Sciatic nerve (tissue), 2 donors: Measurements from ENCODE around the gene TRAPPC14. TPM values are rescaled to one million over a fixed set of nuclear protein-coding genes. Genes with fewer than 3 reads are reported as not detected.
"Not testable (repeated sequence)": the region's sequence is repeated elsewhere in the genome, so short reads cannot be mapped to it uniquely, and the experiment has no call there.

Experiments used
- ATAC-seq: fragments of 200-7000 bp; cut with Tn5 transposase; one replicate; pipeline ENCODE4 v1.9.1; 2020; ENCODE audit warnings: mild to moderate bottlenecking, moderate library complexity
- DNase-seq: peaks from one replicate; pipeline ENCODE4 v3.0.0-alpha.2; 2020; ENCODE audit warnings: low spot score
- intact Hi-C: fragments of 100-400 bp; cut with DNase I; formaldehyde crosslinking; loops from one replicate; pipeline ENCODE4 v1.14.2; 2022
- total RNA-seq: library from RNA; stranded (reverse); fragmentation: NEBNext Ultra II Directional; extraction: Animal tissue kit (Norgen Biotek cat#: 25700); gene quantifications from one replicate; pipeline ENCODE4 v1.2.1, GENCODE V29; 2021
- donor health status: DM: no; HTN: no; CAD: no.
- donor health status: DM: no; HTN: no; CAD: no.

TRAPPC14 gene
- total RNA-seq, 1 donor from 2014 or later, result 15.4 TPM

GRCh38 chr7:100130608-100131453 lies 27.7 kb downstream of the TRAPPC14 start:
- intact Hi-C loops, result loop anchor here (10.0 kb wide), 1 partner anchor 74 kb away; no protein-coding TSS in a partner anchor
- peak; percentile 90 for DNase-seq
- ATAC-seq, result no peak

DNA sequence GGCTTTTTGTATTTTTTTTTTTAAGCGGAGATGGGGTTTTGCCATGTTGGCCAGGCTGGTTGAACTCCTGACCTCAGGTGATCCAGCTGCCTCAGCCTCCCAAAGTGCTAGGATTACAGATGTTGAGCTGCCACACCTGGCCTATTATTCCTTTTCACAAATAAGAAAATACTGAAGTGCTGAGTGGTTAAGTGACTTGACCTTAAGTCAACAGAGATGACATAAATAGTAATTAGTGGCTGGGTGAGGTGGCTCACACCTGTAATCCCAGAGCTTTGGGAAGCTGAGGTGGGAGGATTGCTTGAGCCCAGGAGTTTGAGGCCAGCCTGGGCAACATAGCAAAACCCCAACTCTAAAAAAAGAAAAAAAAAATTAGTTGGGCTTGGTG lies 28.3 kb downstream of the TRAPPC14 start:
- intact Hi-C loops, result loop anchor here (10.0 kb wide), 1 partner anchor 75 kb away; no protein-coding TSS in a partner anchor
- not testable (repeated sequence) for DNase-seq, ATAC-seq

GRCh38 chr7:100128637-100128963 lies 29.9 kb downstream of the TRAPPC14 start:
- intact Hi-C loops, result no loop called here
- ATAC-seq (no peak), DNase-seq (no peak)

GRCh38 chr7:100127866-100128636 lies 30.5 kb downstream of the TRAPPC14 start:
- DNase-seq, result no peak
- ATAC-seq, result no peak
- intact Hi-C loops, result no loop called here

DNA sequence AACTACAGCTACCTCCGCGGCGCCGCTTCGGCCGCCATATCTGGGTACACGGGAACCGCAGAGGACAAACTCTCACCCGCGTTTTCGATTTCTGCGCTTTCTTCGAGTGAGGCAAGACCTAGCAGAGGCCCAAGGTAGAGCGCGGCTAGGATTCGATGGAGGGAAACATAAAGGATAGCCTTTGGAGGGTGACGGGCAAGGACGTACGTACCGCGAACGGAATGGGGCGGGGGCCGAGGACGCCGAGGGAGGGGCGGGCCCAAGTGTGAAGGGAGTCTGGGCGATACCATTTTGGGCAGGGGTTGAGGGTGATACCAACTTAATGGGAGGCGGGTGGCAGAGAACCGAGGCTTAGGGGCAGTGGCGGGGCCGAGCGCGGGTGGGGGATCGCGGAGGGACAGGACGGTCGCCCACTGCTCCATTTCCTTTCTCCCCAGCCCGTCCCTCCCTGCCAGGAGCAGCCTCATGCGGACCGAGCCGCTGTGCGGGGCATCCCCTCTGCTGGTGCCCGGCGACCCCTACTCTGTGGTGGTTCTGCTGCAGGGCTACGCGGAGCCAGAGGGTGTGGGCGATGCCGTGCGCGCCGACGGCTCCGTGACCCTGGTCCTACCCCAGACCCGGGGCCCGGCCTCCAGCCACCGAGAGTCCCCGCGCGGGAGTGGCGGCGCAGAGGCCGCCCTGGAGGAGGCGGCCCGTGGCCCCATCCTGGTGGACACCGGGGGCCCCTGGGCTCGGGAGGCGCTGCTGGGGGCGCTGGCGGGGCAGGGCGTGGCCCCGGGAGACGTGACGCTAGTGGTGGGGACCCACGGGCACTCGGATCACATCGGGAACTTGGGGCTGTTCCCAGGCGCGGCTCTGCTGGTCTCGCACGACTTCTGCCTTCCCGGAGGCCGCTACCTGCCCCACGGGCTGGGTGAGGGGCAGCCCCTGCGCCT lies 31.3 kb downstream of the TRAPPC14 start, which contains the start of gene MBLAC1:
TSS of gene MBLAC1 (plus strand) at position 37 of the 935 bp plus-strand sequence. CDS start at position 466, 429 bp downstream.
- intact Hi-C loops, result no loop called here
- peak; percentile 95 for ATAC-seq
- peak; percentile 93 for DNase-seq

- peak; percentile 49 for ATAC-seq
- intact Hi-C loops, result no loop called here
- DNase-seq, result no peak
Measured at GRCh38 chr7:100126239-100126930, 32.1 kb downstream of the TRAPPC14 start.

GRCh38 chr7:100124301-100125230 lies 34.0 kb downstream of the TRAPPC14 start:
- intact Hi-C loops, result no loop called here
- no peak for DNase-seq
- ATAC-seq, result no peak

DNA sequence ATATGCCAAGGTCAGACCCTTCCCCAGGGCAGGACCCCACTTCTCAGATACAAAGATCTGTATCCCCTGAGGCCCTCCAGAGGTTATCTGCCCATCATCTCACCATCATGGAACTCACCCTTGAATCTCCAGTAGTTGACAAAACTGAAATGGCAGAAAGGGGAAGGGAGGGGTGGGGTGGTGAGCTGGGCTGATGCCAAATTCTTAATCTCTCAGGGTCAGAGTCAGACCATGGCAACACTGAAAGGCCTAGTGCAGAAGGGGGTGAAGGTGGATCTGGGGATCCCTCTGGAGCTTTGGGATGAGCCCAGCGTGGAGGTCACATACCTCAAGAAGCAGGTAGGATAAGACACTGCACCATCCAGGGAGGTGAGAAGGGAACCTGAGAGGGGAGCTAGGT lies 36.0 kb downstream of the TRAPPC14 start:
- no peak for DNase-seq
- ATAC-seq, result no peak
- intact Hi-C loops, result no loop called here

GRCh38 chr7:100122067-100122466 lies 36.5 kb downstream of the TRAPPC14 start:
- DNase-seq (no peak), ATAC-seq (no peak)
- intact Hi-C loops, result no loop called here

- ATAC-seq (no peak), DNase-seq (no peak)
- intact Hi-C loops, result no loop called here
Measured at GRCh38 chr7:100120733-100121036, 37.8 kb downstream of the TRAPPC14 start.

DNA sequence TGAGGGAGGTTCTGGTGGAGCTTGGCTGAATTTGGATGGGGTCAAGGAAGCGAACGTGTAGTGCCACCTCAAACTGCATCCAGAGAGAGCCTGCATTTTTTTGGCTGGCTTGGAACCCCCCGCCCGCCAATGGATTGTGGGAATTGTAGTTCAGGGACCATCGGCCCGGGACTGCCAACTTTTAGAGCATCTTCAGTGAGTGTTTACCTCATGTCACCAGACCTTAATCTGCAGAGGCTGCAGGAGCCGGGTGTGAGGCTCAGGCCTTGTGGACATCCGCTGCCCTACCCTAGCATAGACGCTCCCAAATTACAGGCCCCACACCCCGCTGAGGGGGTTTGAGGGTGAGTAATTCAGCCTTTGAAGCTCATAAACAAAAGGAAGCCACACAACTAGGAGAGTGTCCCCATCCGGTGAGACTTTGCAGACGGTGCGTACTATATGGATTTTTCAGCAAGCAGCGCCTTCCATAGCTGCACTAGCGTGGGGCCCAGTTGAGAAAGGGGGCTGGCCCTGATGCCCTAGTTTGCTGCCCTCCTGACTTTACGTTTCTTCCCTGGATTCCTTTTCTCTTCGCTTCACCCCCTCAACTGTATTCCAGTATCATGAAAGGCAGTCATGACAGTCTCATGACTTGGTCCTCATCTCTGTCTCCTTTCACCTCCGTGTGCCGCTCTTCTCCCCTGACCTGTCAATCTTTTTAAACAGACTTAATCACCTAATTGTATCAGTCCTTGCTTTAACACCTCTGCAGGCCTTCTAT lies 38.4 kb downstream of the TRAPPC14 start:
- intact Hi-C loops, result no loop called here
- DNase-seq (peak; percentile 79), ATAC-seq (peak; percentile 86)

- intact Hi-C loops, result no loop called here
- peak; percentile 96 for ATAC-seq
- DNase-seq, result peak; percentile 98
Measured at GRCh38 chr7:100119072-100119969, 39.2 kb downstream of the TRAPPC14 start, which contains the start of the genes CNPY4 and TAF6. Gene CNPY4 (plus strand): TSS chr7:100119634. CDS start chr7:100119745, 111 bp downstream. Gene TAF6 (minus strand): TSS chr7:100119358. CDS start chr7:100114209, 5,149 bp downstream.

- no peak for DNase-seq
- intact Hi-C loops, result no loop called here
- no peak for ATAC-seq
Measured at GRCh38 chr7:100118388-100119071, 40.0 kb downstream of the TRAPPC14 start.

DNA sequence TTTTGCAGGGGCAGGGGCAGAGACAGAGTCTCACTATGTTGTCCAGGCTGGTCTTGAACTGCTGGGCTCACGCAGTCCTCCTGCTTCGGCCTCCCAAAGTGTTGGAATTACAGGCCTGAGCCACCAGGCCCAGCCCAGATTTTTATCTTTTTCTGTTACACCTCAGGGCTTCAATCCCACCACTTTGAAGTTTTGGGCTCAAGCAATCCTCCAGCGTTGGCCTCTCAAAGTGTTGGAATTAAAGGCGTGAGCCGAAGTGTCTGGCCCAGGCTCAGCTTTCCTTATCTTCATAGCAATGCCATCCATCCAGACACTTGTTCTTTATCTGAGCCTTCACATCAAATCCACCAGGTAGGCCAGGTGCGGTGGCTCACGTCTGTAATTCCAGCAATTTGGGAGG lies 43.5 kb downstream of the TRAPPC14 start:
- DNase-seq (no peak), ATAC-seq (no peak)
- intact Hi-C loops, result no loop called here

DNA sequence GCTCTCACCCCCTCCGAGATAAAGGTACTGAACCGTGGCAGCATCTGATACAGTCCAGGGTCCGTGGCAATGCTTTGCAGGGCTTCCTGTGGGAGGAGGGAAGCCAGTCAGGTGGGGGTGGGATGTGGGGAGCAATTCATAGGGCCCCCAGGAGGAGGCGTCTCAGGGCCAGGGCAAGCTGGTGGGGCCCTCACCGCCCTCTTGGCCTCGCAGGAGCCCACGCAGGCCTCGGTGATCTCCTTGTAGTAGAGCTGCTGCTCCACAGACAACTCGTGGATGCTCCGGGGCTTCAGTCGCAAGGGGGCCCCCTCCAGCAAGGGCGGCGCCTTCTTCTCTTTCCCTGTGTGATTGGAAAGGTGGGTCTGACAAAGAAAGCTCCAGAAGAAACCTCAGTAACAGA lies 46.6 kb downstream of the TRAPPC14 start:
- no peak for ATAC-seq
- intact Hi-C loops, result no loop called here
- no peak for DNase-seq
